GM18502 (cell line): Measurements from ENCODE around the gene MEN1.

Source experiments
- ATAC-seq: cut with Tn5 transposase; IDR thresholded peaks from one replicate; pipeline ENCODE4 v1.9.1; 2021; ENCODE audit warnings: mild to moderate bottlenecking; ENCODE audit not compliant: unreplicated experiment, poor library complexity

Gene MEN1

DNA sequence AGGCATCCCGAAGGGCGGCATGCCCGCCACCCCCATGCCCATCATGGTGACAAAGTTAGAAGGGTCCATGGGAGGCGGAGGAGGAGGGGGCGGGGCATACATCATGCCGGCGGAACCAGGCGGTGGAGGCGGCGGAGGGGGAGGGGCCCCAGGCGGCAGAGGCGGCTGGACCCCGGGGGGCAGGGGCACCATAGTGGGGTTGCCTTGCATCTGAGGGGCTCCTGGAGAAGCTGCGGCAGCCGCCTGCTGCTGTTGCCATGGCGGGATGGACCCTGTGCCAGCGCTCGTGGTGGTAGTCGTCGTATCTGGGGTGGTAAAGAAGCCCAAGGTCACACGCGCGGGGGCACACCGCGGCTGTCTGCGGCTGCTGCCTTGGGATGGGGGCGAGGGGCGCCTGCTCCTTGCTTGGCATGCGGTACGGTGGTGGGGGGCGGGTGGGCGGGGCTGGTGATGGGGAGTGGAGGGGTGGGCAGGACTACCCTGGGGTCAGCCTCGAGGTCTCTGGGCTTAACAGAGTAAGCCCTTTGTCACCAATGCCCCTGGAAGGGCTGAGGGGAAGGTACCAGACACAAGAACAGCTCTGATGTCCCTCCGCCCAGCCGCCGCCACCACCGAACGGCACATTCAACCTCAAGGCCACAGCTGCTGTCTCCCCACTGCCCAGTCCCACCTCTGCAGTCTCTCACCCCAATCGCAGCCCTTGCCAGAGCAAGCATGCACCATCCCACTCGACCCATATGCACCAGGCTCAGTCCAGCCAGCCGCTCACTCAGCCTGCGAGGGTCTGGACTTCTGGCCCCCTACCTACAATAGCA lies 44.3 kb downstream of the MEN1 start:
- ATAC-seq: no peak

DNA sequence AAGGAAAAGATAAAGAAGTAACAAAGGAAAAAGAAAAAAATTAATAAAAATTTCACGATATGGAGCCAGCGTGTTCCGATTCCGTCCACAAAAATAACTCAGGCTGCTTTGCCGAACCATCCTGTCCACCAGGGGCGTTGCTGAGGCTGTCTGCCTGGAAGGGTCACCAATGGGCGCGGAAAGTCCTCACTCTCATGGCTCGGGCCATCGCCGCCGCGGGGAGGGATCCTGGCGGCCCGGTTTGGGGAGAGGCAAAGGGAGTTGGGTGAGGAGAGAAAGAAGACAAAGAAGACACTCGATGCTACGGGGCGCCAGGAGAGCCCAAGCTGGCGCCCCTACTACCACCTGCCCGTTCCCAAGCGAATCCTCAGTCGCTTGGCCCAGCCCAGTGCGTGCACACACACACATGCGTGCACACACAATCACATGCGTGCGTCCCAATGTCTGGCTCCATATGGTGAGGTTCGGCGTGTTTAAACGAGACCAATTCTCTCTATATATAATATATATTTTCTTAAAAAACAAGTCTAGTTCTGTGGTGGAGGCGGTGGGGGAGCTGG lies 45.0 kb downstream of the MEN1 start:
- no peak for ATAC-seq

DNA sequence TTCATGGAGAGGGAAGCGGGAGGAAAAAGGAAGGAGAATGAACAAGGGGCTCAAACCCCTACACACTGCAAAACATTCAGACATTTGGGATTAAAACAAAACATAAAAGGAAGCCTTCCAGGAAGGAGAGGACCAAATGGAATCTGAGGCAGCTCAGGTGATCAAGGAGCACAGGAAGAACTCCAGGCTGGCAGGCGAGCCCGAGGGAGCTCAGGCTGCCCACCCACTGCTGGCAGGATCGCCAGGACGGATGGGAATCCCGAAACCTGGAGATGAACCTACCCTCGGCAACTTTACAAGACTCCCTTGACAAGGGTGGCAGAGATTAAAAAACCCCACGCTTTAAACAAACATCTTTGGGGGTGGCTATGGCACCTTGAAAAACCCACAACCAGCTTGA lies 45.6 kb downstream of the MEN1 start:
- no peak for ATAC-seq

DNA sequence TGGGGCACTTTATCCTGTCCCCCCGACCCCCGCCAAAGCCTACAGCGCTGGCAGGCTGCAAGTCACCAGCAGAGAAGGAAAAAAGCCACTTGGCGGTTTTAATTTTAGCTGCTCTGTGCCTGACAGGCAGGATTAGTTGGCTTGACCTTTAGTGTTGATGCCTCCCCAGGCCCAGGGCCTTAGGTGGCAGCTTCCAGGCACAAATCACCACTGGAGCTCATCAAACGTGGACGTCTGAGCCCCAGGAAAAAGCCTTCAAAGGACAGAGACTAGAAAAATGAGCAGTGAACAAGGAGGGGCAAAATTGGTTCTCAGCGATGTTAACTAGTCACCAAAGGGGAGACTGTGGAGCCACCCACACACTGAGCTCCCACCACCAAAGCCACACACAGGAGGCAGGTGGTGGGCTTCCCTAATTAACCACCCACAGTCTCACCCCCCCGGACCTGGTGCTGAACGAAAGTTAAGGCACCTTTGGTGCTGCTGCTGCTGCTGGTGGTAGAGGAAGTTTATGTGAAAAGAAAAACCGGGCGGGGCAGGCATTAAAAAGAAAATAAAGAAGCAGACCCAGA lies 46.2 kb downstream of the MEN1 start:
- ATAC-seq: no peak

DNA sequence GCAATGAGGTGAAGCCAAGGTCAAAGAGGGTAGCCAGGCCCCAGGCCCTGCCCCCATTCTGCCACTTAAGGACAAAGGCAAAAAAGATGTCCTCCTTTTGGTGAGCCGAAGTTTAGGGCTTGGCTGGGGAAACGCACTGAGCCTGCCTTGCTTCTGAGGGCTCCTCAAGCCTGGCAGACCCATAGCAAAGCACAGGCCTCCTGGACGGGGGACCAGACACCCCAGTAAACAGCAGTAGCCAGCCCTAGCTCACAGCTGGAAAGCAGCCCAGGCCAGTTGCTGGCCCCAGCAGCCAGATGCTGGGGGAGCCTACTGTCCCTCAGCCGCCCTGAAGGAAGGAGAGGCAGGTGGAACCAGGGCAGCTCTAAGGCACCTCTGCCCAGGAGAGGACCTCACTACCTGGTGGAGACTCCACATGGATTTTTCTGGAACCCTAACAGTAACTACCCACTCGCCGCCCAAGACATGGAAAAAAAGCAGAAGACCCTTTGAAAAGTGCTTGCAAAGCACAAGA lies 46.8 kb downstream of the MEN1 start:
- ATAC-seq: no peak

DNA sequence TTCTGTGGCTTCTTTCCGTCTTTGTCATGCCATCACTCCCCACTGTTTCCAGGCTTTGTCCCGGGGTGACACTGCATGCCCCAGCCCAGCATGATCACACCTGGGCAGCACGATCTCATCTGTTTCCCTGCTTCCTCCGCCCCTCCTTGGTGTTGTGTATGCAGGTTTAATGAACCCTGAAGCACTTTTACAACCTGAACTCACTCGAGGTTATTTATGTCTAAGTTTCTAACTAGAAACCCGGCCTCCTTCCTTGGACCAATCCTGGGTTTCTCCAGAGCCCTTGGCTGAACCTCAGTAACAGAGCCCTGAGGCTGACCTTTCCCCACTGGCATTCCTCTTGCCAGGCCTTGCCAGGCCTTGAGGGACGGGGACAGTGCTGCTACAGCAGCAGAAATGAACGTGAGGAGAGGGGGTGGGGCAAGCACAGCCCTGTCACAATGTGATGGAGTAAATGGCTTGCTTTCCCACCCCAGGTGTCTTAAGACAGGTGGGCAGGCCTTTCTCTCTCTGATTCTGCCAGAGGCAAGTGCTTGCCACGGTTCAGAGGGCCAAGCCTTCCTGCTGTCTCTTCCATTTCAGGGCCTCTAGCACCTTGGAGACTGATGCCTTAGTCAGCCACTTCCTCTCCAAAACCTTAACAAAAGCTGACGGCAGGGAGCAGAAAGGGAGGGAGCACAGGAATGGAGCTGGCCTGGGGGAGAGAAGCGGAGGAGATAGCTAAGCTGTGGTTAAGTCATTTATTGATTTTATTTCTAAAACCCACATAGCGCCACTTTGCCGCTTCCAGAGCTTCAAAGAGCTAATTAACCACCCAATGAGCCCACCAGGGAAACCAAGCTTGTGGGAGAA lies 47.5 kb downstream of the MEN1 start:
- ATAC-seq: no peak

DNA sequence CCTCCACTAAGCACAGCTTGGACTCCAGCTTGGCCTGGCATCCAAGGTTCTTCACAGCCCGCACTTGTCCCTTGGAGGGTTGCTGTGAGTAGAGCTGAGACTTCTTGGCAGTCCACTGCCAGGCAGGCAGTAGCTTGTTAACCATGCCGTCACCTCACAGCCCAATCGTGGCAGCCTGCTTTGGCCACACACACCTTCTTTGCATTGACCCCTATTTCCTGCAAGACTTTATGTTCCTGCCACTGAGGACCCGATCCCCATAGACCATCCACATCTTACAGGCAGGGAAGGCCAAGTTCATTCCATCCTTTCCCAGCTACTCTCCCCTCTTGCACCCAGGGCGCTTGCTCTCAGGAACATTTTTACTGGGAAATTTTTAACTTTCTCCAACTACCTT lies 48.1 kb downstream of the MEN1 start:
- ATAC-seq: no peak

DNA sequence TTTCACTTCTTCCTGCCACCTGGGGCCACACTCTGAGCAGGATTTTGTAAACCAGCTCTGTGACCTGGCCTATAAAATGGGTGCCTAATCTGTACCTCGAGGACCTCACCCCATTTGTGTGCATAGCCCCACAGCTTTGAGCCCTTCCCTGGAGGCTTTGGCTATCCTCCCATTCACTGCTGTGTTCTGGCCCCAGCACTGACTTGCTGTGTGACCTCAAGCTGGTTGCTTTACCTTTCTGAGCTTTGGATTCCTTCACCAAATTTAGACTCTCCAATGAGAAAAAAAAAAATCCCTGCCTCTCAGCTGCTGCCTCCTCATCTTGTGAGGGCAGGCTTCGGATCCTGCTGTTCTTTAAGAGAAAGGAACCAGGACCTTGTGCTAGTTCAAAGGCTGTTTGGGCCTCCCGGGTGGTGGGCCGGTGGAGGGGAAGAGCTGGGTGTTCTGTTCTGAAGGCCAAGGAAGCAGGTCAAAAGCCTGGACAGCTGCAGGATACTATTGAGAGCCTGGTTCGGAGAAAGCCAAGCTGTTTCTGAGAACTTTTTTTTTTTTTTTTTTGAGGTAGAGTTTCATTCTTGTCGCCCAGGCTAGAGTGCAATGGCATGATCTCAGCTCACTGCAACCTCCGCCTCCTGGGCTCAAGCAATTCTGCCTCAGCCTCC lies 49.5 kb downstream of the MEN1 start:
- no peak for ATAC-seq

DNA sequence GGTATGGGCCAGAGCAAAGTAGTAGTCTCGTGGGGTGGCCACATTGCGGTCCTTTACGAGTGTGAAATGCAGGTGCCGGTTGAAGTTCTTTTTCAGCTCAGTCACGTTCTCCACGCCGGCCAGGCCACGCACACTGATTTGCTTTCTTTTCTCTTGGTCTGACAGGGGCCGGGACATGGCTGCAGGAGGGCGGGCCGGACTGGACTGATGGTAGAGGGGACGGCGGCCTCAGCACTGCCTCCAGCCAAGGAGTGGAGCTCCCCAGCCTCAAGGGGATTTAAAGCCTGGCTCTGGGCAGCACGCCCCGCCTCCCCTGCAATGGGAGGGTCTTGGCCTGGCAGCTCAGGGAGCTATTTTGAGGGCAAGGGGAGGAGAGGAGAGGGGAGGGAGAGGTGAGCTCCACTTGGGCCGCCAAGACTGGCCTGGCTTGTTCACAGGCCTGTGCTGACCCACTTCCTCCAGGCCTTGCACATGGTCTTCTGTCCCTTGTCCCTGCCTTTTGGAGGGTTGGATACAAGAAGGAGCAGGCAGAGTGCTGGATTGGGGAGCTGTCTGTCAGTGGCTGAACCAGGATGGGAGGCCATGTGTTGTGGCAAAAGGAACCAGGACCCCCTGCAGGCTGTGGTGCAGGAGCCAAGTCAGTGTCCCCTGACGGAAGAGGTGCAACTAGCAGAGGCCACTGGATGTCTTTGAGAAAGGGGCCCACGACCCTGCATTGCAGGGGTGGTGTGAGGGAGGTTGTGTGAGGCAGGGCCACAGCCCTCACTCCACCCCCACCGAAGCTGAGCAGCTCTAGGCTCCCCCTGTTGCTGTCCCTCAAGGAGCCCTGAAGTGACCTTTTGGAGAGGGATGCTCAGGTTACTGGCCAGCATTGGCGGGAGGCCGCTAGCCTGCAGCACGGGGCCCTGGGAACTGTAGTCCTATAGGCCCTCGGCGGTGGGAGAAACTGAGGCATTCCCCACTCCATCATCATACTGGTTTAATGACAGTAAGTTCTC lies 50.3 kb downstream of the MEN1 start, which contains the start of gene PYGM:
PYGM (minus strand) TSS at position 253 of the 998 bp plus-strand sequence; CDS start at position 177, 76 bp downstream.
- no peak for ATAC-seq

DNA sequence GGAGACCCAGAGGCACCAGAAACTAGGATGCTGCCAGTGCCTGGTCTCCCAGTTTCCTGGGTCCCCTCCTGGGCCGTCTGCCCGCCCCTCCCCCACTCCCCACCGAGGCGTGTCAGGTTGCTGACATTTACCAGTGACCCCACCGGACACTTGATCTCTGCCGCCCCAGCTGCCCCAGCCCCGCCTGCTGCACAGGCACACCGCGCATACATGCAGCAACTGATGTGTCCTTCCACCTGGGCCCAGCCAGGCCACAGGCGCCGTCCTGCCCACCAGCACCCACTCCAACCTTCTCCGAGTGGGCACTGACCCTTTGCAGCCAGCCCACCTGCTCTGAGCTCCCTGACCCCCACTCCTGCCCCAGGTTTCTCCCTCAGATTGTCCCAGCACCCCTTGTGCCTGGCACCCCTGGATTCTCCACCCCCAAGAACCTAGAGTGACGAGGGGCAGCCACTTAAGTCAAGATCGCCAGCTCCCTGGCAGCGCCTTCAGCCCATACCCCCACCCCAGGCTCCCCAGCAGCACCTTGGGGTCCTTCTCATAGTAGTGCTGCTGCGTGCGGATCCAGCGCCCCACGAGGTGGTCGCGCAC lies 51.1 kb downstream of the MEN1 start:
- no peak for ATAC-seq

DNA sequence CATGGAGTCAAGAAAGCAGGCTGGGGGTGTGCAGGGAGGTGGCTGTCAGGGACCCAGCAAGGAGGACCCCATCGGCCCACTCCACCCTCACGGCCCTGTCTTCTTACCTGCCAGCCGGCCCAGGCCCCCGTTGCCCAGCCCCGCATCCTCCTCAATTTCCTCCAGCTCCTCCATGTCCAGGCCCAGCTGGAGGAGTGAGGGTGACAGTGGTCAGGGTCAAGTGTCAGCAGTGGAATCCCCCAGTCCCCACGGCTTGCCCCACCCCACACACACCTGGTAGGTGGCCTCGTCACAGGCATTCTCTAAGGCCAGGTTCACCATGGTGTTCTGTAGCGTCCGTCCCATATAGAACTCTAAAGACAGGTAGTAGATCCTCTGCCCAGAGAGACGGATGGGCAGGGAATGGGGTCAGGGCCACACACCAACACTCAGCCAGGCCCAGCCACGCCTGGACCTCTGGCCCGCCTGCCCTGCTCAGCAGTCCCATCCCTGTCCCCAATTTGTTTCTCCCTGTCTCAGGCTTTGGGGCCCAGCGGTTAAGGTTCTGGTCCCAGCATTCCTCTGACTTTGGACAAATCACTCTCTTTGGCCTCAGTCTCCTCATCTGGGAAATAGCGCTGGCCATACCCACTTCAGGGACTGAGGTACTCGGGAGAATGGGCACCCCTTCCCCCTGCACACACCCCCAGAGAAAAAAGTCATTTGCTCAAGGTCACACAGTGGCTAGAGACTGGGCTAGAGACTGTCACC lies 51.8 kb downstream of the MEN1 start:
- ATAC-seq: no peak

DNA sequence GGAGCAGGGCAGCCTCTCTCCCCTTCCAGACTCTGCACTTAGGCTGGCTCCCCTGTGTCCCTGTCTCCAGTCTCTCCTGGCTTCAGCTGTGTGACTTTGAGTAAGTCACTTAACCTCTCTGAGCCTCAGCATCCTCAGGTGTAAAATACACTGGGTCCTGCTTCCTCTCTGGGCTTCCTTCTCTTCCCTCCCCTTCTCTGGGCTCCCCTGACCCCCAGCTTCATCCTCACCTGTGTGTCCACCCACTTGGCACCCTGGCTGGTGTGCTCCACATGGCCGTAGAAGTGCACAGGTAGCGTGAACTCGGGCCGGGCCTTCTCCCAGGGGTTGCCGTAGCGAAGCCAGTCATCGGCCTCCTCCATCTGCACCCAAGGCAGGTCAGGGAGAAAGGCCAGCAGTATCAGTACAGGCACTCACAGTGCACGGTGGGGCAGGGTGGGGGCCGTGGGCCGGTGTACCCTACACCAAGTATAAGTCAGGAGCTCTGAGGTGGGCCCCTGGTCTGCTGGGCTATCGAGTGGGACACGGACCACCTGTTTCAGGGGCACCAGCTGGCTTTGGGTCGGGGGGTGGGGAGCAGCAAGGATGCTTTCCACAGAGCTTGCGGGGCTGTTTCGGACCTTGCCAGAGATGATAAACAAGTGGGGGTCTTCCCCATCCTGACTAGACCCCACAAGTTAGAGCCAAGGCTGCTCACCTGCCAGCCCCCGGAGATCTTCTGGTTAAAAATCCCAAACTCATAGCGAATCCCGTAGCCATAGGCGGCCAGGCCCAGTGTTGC lies 52.6 kb downstream of the MEN1 start:
- ATAC-seq: no peak

DNA sequence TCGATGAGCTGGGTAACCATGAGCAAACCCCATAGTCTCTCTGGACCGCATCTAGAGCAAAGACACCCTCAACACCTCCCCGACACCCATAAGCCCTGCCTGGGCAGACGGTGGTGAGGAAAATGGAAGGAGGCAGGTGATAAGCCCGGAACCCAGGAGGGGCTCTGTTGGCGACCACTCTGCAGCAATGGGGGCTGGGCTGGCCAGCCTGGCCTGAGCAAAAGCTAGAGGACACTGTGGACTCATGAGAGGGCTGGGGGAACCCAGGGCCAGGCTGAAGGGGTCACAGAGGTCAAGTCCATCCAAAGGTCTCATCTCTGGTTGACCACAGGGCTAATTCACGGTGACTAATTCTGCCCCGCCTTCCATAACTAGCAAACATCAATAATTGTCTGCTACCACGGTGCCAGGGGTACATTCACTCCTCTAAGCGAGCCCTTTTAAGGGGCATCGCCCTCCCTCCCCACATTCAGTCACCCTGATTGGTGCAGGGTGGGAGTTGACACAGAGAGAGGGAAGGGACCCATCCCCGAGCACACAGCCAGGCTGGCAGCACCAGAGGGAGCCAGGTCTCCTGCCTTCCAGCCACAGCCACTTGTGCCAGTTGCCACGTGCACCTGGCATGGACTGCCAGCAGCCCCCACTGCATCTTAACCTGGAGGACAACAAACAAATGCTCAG lies 54.5 kb downstream of the MEN1 start:
- ATAC-seq: no peak

DNA sequence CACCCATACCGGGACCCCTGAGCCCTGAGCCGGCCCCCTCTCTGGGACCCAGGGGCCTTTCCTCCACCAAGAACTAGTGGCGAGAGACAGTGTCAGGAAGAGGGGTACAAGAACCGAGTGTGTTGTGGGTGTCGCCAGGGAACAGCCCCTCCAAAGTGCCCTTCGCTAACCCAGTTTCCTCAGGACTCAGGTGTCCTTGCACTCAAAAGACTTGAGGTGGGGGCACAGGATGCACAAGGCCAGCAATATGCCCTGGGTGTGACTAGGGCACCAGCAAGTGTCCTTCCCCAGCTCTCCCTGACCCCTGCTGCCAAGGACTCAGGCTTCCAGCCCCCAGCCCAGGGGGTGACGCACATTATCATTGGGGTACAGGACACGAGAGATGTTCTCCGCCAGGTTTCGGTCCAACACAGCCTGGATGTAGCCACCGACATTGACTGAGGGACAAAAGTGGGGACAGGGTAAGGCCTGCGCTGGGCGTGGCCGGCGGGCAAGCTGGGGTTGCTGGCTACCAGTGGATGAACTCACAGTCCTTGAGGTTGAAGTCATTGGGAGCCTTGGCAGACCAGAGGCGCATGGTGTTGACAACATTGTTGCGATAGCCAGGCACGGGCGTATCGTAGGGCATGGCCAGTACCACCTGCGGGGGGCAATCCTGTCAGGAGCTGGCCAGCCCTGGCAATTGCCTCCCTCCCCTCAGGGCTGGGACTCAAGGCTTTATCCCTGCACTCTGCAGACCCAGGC lies 55.3 kb downstream of the MEN1 start:
- no peak for ATAC-seq

DNA sequence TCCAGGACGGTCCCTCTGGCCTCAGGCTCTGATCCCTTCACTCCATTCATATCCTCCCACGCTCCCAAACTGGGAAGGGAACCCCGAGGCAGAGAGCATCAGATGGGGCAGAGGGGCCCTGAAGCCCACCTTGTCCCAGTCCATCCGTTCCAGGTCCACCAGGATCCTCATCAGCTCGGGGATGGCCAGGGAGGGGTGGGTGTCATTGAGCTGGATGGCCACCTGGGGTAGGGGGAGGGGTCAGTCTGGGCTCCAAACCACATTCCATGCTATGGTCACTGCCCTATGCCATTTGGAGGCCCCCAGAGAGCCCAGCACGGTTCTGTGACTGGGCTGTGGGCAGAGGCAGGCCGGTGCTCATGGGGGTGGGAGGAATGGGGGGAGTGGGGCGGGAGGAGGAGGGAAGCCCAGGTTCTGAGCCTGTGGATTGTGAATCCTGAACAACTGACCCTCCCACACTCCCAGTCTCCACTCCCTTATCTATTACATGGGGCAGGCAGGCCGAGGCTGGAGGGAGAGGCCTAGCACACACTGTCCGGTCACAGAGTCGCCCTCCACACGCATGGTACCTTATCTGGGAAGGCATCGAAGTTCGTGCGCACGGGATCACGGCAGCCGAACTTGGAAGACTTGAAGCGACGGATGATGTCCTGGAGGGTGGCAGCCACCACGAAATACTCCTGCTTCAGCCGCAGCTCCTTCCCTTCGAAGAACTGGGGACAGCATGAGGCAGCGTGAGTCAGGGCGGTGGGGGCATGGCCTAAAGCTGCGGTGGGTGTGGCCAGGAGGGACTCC lies 56.0 kb downstream of the MEN1 start:
- ATAC-seq: no peak
